AG04450 (cell line): ENCODE measurements around the gene FCER1G. TPM values are rescaled to one million over a fixed set of nuclear protein-coding genes. Genes with fewer than 3 reads are reported as not detected.

Experiments
- CTCF ChIA-PET: fragments of 300-600, 350-600 bp; formaldehyde crosslinking; extraction: SDS; loops from one replicate; lab custom pipeline; 2022; ENCODE audit warnings: antibody characterized with exemption, inconsistent platforms; lab: Charles Lee
- POLR2A ChIA-PET: fragments of 350-600 bp; formaldehyde crosslinking; extraction: SDS; loops from one replicate; lab custom pipeline; 2021; ENCODE audit warnings: antibody characterized with exemption, inconsistent platforms; lab: Yijun Ruan, JAX
- DNase-seq: peaks from one replicate; pipeline ENCODE4 v3.0.0-alpha.2; 2011; ENCODE audit warnings: low read depth, low spot score
- H3K27ac ChIP-seq: one replicate; pipeline ENCODE4 v1.5.1; 2012; ENCODE audit warnings: low read depth, low read length, control low read depth
- H3K27me3 ChIP-seq: one replicate; pipeline ENCODE4 v1.6.0; 2012; ENCODE audit warnings: low read length; ENCODE audit not compliant: control insufficient read depth, insufficient read depth
- H3K4me3 ChIP-seq: 2 replicates; pipeline ENCODE4 v1.5.1; 2011; ENCODE audit warnings: mild to moderate bottlenecking, low read depth, low read length, control low read depth
- H3K9me3 ChIP-seq: 2 replicates; pipeline ENCODE4 v1.5.1; 2012; ENCODE audit warnings: low read length; ENCODE audit not compliant: control insufficient read depth, insufficient read depth
- CTCF ChIP-seq: IDR thresholded peaks from 2 replicates; pipeline ENCODE4 v1.5.1; 2011; ENCODE audit warnings: low read depth, low read length, control low read depth, inconsistent platforms
- polyA plus RNA-seq: library from polyadenylated mRNA; depleted of rRNA; stranded (reverse); fragments of >200 nt; gene quantifications from 2 replicates; pipeline ENCODE4 v1.2.3, GENCODE V29; 2011

FCER1G gene
- polyA plus RNA-seq, 1 experiment, result 0.66 TPM

GRCh38 chr1:161225178-161225533 is 10.1 kb downstream of the FCER1G start:
- DNase-seq, result no peak
- Histone ChIP-seq H3K27me3 (no peaks in the 10 kb centered on the region), H3K9me3 (no peaks in the 10 kb centered on the region), H3K4me3 (no peak overlapping the region), H3K27ac (no peak overlapping the region)
- TF ChIP-seq CTCF, result no peak
- ChIA-PET POLR2A (interaction anchor here (0.7 to 1.9 kb wide), 7 partner anchors 8 to 89 kb away, joined by 3 to 13 read pairs (median 7); partner anchors contain the start of genes NDUFS2 and SDHC), CTCF (interaction anchor here (0.6 to 8.9 kb wide), 34 partner anchors 9 to 1291 kb away, joined by 3 to 197 read pairs (median 6); partner anchors contain the start of genes ADAMTS4, FCER1G, NDUFS2 and PCP4L1)

- no peaks in the 10 kb centered on the region for H3K9me3 ChIP-seq
- POLR2A ChIA-PET, result interaction anchor here (0.6 to 1.9 kb wide), 9 partner anchors 9 to 100 kb away, joined by 3 to 13 read pairs (median 5); partner anchors contain the start of genes NDUFS2 and SDHC
- DNase-seq, result peak; percentile 100
- no peaks in the 10 kb centered on the region for H3K27me3 ChIP-seq
- H3K4me3 ChIP-seq, result peak within 1 kb of the TSS; percentile 97
- H3K27ac ChIP-seq, result no peak within 1 kb of the TSS
- peak; percentile 76 for TF ChIP-seq CTCF
- CTCF ChIA-PET, result interaction anchor here (0.6 to 8.9 kb wide), 45 partner anchors 9 to 1978 kb away, joined by 3 to 197 read pairs (median 6); partner anchors contain the start of genes ADAMTS4, CFAP126, FCER1G and NDUFS2
Observed at GRCh38 chr1:161225534-161226319, 10.6 kb downstream of the FCER1G start, which contains the start of gene TOMM40L. Gene TOMM40L, plus strand, starts transcription at chr1:161226060. Its CDS starts 430 bp downstream, at chr1:161226490.

- TF ChIP-seq CTCF, result no peak
- no peak overlapping the region for H3K27ac ChIP-seq
- ChIA-PET CTCF (interaction anchor here (0.6 to 8.9 kb wide), 40 partner anchors 10 to 1977 kb away, joined by 3 to 197 read pairs (median 6); partner anchors contain the start of genes ADAMTS4, CFAP126, FCER1G and NDUFS2), POLR2A (interaction anchor here (0.6 to 1.9 kb wide), 7 partner anchors 10 to 99 kb away, joined by 3 to 13 read pairs (median 7); partner anchors contain the start of genes NDUFS2 and SDHC)
- peak overlapping the region; percentile 97 for H3K4me3 ChIP-seq
- H3K9me3 ChIP-seq, result no peaks in the 10 kb centered on the region
- no peak for DNase-seq
- no peaks in the 10 kb centered on the region for H3K27me3 ChIP-seq
Observed at GRCh38 chr1:161226320-161226711, 11.2 kb downstream of the FCER1G start.

- H3K4me3 ChIP-seq, result peak overlapping the region; percentile 97
- TF ChIP-seq CTCF, result no peak
- ChIA-PET POLR2A (interaction anchor here (1.9 kb wide), 1 partner anchor 30 kb away, joined by 13 read pairs; no protein-coding TSS in a partner anchor), CTCF (interaction anchor here (0.6 to 8.9 kb wide), 35 partner anchors 9 to 515 kb away, joined by 3 to 197 read pairs (median 7); partner anchors contain the start of genes ADAMTS4, CFAP126, FCER1G and NDUFS2)
- no peak for DNase-seq
- no peaks in the 10 kb centered on the region for H3K27me3 ChIP-seq
- H3K27ac ChIP-seq, result no peak overlapping the region
- no peaks in the 10 kb centered on the region for H3K9me3 ChIP-seq
Observed at GRCh38 chr1:161226759-161227158, 11.7 kb downstream of the FCER1G start.
